Liver (tissue), 9 donors: ENCODE measurements around the gene DYRK1B. TPM values are rescaled to one million over a fixed set of nuclear protein-coding genes. Genes with fewer than 3 reads are reported as not detected.

Experiments
- DNase-seq: peaks from one replicate; pipeline ENCODE4 v3.0.0-alpha.2; 2017; ENCODE audit warnings: low spot score
- H3K27ac ChIP-seq, 2 donors: one replicate each; pipeline ENCODE4 v1.7.0; 2013; ENCODE audit warnings: inconsistent platforms in 2 of 2, low read length in 2 of 2, control low read depth in 1 of 2, low read depth in 1 of 2, mild to moderate bottlenecking in 1 of 2
- H3K27me3 ChIP-seq, 4 donors: one replicate each; pipeline versions ENCODE4 v1.6.1 to v1.7.0; 2013; ENCODE audit warnings: low read length in 3 of 4, inconsistent platforms in 1 of 4, mild to moderate bottlenecking in 1 of 4, moderate library complexity in 1 of 4; ENCODE audit not compliant: control insufficient read depth in 4 of 4, insufficient read depth in 4 of 4
- H3K36me3 ChIP-seq, 4 donors: one replicate each; pipeline versions ENCODE4 v1.6.1 to v1.7.0; 2013; ENCODE audit warnings: low read length in 3 of 4, mild to moderate bottlenecking in 3 of 4, low read depth in 1 of 4, moderate library complexity in 1 of 4; ENCODE audit not compliant: control insufficient read depth in 4 of 4, insufficient read depth in 3 of 4
- H3K4me1 ChIP-seq, 4 donors: one replicate each; pipeline versions ENCODE4 v1.6.1 to v1.7.0; 2013; ENCODE audit warnings: low read length in 3 of 4, mild to moderate bottlenecking in 3 of 4, moderate library complexity in 1 of 4; ENCODE audit not compliant: control insufficient read depth in 4 of 4, insufficient read depth in 4 of 4
- H3K4me3 ChIP-seq, 3 donors: one replicate each; pipeline versions ENCODE4 v1.6.1 to v1.7.0; 2013; ENCODE audit warnings: low read length in 3 of 3, control low read depth in 1 of 3, low read depth in 1 of 3, mild to moderate bottlenecking in 1 of 3
- H3K9ac ChIP-seq, 2 donors: one replicate each; pipeline ENCODE4 v1.7.0; 2013; ENCODE audit warnings: low read length in 2 of 2, mild to moderate bottlenecking in 2 of 2, moderate library complexity in 2 of 2, control low read depth in 1 of 2, low read depth in 1 of 2
- H3K9me3 ChIP-seq, 4 donors: one replicate each; pipeline versions ENCODE4 v1.6.1 to v1.7.0; 2013; ENCODE audit warnings: low read length in 3 of 4; ENCODE audit not compliant: control insufficient read depth in 4 of 4
- EGR1 ChIP-seq, 2 donors: IDR thresholded peaks; 2 replicates each; pipeline ENCODE4 v1.6.1; 2016 to 2018; ENCODE audit warnings: antibody characterized with exemption in 2 of 2, low read depth in 2 of 2
- FOXA1 ChIP-seq: IDR thresholded peaks from 2 replicates; pipeline ENCODE4 v1.6.1; 2016; ENCODE audit warnings: antibody characterized with exemption
- FOXA2 ChIP-seq: IDR thresholded peaks from 2 replicates; pipeline ENCODE4 v1.6.1; 2016; ENCODE audit warnings: antibody characterized with exemption
- GABPA ChIP-seq, 2 donors: IDR thresholded peaks in 1 of 2; conservative IDR thresholded peaks in 1 of 2; 2 replicates each; pipeline ENCODE4 v1.6.1; 2016; ENCODE audit warnings: antibody characterized with exemption in 2 of 2, mild to moderate bottlenecking in 1 of 2, moderate library complexity in 1 of 2
- HNF4A ChIP-seq, 2 donors: conservative IDR thresholded peaks; 2 replicates each; pipeline ENCODE4 v1.6.1; 2016; ENCODE audit warnings: antibody characterized with exemption in 2 of 2, mild to moderate bottlenecking in 2 of 2
- HNF4G ChIP-seq: IDR thresholded peaks from 2 replicates; pipeline ENCODE4 v1.6.1; 2016; ENCODE audit warnings: antibody characterized with exemption
- JUND ChIP-seq, 2 donors: IDR thresholded peaks; 2 replicates each; pipeline ENCODE4 v1.6.1; 2016; ENCODE audit warnings: antibody characterized with exemption in 2 of 2
- NR2F2 ChIP-seq: IDR thresholded peaks from 2 replicates; pipeline ENCODE4 v1.6.1; 2016; ENCODE audit warnings: antibody characterized with exemption
- RAD21 ChIP-seq, 2 donors: IDR thresholded peaks; 2 replicates each; pipeline ENCODE4 v1.6.1; 2016; ENCODE audit warnings: antibody characterized with exemption in 2 of 2, mild to moderate bottlenecking in 2 of 2
- RXRA ChIP-seq, 2 donors: IDR thresholded peaks; 2 replicates each; pipeline ENCODE4 v1.6.1; 2017 to 2018; ENCODE audit warnings: antibody characterized with exemption in 2 of 2, mild to moderate bottlenecking in 1 of 2
- SP1 ChIP-seq: IDR thresholded peaks from 2 replicates; pipeline ENCODE4 v1.6.1; 2018; ENCODE audit warnings: antibody characterized with exemption, mild to moderate bottlenecking
- TAF1 ChIP-seq: conservative IDR thresholded peaks from 2 replicates; pipeline ENCODE4 v1.6.1; 2016; ENCODE audit warnings: antibody characterized with exemption, mild to moderate bottlenecking
- YY1 ChIP-seq: IDR thresholded peaks from 2 replicates; pipeline ENCODE4 v1.6.1; 2016; ENCODE audit warnings: antibody characterized with exemption, mild to moderate bottlenecking
- WGBS: extraction: QIAGEN DNeasy Blood & Tissue Kit; methylation state at CpG from one replicate; pipeline ENCODE4 v1.1.7; 2013; 5-methylcytosine and 5-hydroxymethylcytosine counted together
- polyA plus RNA-seq, 2 donors: library from polyadenylated mRNA; stranded (reverse) in 1 of 2; unstranded in 1 of 2; fragments of 200-250 nt in 1 of 2; fragments of >200 nt in 1 of 2; fragmentation: Nextera tagmentation in 1 of 2; extraction: Ambion mirVana in 1 of 2; gene quantifications; one replicate each; pipeline versions ENCODE4 v1.2.1 to v1.2.3, GENCODE V29; 2013 to 2015
- total RNA-seq, 2 donors: library from RNA; depleted of rRNA; stranded (reverse); fragments of >200 nt; gene quantifications; one replicate each; pipeline ENCODE4 v1.2.3, GENCODE V29; 2014
- TF ChIP-seq, protein P1 (sequence below): IDR thresholded peaks from 2 replicates; pipeline ENCODE4 v1.6.1; 2016; ENCODE audit warnings: antibody characterized with exemption
- TF ChIP-seq, protein P2 (sequence below): IDR thresholded peaks from 2 replicates; pipeline ENCODE4 v1.6.1; 2016; ENCODE audit warnings: antibody characterized with exemption
- TF ChIP-seq, protein P3 (sequence below): IDR thresholded peaks from 2 replicates; pipeline ENCODE4 v1.6.1; 2016; ENCODE audit warnings: antibody characterized with exemption, mild to moderate bottlenecking
- TF ChIP-seq, protein P4 (sequence below): IDR thresholded peaks from 2 replicates; pipeline ENCODE4 v1.6.1; 2016; ENCODE audit warnings: antibody characterized with exemption
- TF ChIP-seq, protein P5 (sequence below): fragments of 150-350 bp; IDR thresholded peaks from 2 replicates; pipeline ENCODE4 v1.5.1; 2017; ENCODE audit warnings: improper control_type of control experiment, low read depth, low read length; ENCODE audit not compliant: missing input control
- donor health status: healthy.
- donor health status: healthy.
- donor health status: healthy.
- donor health status: healthy.
- donor health status: healthy.

The DYRK1B gene
- total and polyA plus RNA-seq, 4 donors = 2.8 to 7.6 (median 3.2) TPM

DNA sequence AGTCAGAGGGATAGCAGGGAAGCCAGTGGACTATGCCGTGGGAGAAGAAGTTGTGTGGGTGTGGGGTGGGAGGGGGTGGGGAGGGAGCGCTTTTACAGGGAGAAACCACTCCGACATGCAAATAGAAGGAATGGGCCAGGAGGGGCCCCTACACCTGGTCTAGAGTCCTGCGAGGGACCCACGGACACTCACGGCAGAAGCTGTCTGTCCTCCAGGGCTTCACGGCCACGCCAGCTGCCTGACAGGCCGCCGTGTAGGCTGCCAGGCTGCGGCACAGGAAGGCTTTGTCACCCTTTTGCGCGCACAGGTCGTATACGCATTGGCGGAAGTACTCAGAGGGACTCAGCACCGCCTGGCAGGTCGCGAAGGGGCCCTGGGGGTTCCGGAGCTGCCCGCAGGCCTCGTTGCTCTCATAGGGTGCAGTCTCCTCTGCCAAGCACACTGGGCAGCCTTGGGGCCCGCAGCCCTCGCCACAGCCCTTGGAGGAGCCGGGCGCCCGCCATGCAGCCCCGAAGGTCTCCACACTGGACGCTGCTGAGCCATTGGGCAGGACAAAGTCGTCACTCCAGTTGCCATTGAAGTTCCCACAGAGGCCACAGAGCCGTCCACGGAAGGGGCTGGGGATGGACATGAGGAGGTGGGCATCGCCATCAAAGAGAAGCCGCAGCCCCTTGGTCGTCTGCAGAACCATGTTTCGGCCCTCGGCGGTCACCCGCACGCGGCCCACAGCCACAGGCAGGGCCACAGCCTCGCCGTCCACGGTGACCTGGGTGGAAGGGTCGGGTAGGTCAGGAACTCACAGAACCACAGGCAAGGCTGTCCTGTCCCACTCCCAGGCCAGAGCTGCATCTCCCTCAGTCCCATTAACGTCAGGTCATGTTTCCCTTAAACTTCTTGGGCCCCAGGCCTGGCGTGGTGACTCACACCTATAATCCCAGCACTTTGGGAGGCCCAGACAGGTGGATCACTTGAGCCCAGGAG, 38.2 kb upstream of the DYRK1B start:
- Histone ChIP-seq H3K27me3 (no peaks in the 10 kb centered on the region), H3K4me1 (no peaks in the 10 kb centered on the region), H3K9ac (no peak overlapping the region), H3K27ac (no peak overlapping the region), H3K36me3 (no peaks in the 10 kb centered on the region), H3K9me3 (no peaks in the 10 kb centered on the region), H3K4me3 (no peak overlapping the region)
- WGBS = 93% methylated on average over 47 of the region's 47 CpGs
- TF ChIP-seq SP1 = no peak
- TF ChIP-seq TAF1 = no peak
- TF ChIP-seq HNF4A (conservative IDR thresholded peaks at IDR 0.05) = no peak
- no peak for TF ChIP-seq FOXA2
- no peak for TF ChIP-seq RXRA (IDR thresholded peaks at IDR 0.05)
- no peak for TF ChIP-seq GABPA (IDR thresholded peaks at IDR 0.05 in 1 of 2, conservative IDR thresholded peaks at IDR 0.05 in 1 of 2)
- TF ChIP-seq, protein P1, sequence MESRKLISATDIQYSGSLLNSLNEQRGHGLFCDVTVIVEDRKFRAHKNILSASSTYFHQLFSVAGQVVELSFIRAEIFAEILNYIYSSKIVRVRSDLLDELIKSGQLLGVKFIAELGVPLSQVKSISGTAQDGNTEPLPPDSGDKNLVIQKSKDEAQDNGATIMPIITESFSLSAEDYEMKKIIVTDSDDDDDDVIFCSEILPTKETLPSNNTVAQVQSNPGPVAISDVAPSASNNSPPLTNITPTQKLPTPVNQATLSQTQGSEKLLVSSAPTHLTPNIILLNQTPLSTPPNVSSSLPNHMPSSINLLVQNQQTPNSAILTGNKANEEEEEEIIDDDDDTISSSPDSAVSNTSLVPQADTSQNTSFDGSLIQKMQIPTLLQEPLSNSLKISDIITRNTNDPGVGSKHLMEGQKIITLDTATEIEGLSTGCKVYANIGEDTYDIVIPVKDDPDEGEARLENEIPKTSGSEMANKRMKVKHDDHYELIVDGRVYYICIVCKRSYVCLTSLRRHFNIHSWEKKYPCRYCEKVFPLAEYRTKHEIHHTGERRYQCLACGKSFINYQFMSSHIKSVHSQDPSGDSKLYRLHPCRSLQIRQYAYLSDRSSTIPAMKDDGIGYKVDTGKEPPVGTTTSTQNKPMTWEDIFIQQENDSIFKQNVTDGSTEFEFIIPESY = no peak
- TF ChIP-seq, protein P2, sequence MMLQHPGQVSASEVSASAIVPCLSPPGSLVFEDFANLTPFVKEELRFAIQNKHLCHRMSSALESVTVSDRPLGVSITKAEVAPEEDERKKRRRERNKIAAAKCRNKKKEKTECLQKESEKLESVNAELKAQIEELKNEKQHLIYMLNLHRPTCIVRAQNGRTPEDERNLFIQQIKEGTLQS = no peak
- TF ChIP-seq NR2F2 = no peak
- TF ChIP-seq, protein P3, sequence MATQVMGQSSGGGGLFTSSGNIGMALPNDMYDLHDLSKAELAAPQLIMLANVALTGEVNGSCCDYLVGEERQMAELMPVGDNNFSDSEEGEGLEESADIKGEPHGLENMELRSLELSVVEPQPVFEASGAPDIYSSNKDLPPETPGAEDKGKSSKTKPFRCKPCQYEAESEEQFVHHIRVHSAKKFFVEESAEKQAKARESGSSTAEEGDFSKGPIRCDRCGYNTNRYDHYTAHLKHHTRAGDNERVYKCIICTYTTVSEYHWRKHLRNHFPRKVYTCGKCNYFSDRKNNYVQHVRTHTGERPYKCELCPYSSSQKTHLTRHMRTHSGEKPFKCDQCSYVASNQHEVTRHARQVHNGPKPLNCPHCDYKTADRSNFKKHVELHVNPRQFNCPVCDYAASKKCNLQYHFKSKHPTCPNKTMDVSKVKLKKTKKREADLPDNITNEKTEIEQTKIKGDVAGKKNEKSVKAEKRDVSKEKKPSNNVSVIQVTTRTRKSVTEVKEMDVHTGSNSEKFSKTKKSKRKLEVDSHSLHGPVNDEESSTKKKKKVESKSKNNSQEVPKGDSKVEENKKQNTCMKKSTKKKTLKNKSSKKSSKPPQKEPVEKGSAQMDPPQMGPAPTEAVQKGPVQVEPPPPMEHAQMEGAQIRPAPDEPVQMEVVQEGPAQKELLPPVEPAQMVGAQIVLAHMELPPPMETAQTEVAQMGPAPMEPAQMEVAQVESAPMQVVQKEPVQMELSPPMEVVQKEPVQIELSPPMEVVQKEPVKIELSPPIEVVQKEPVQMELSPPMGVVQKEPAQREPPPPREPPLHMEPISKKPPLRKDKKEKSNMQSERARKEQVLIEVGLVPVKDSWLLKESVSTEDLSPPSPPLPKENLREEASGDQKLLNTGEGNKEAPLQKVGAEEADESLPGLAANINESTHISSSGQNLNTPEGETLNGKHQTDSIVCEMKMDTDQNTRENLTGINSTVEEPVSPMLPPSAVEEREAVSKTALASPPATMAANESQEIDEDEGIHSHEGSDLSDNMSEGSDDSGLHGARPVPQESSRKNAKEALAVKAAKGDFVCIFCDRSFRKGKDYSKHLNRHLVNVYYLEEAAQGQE = no peak
- no peak for TF ChIP-seq EGR1 (IDR thresholded peaks at IDR 0.05; ENCODE audit: low read depth in 2 of 2)
- TF ChIP-seq RAD21 (IDR thresholded peaks at IDR 0.05) = no peak
- no peak for TF ChIP-seq HNF4G
- TF ChIP-seq FOXA1 = no peak
- TF ChIP-seq, protein P4, sequence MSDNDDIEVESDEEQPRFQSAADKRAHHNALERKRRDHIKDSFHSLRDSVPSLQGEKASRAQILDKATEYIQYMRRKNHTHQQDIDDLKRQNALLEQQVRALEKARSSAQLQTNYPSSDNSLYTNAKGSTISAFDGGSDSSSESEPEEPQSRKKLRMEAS = no peak
- no peak for TF ChIP-seq JUND (IDR thresholded peaks at IDR 0.05)
- TF ChIP-seq, protein P5, sequence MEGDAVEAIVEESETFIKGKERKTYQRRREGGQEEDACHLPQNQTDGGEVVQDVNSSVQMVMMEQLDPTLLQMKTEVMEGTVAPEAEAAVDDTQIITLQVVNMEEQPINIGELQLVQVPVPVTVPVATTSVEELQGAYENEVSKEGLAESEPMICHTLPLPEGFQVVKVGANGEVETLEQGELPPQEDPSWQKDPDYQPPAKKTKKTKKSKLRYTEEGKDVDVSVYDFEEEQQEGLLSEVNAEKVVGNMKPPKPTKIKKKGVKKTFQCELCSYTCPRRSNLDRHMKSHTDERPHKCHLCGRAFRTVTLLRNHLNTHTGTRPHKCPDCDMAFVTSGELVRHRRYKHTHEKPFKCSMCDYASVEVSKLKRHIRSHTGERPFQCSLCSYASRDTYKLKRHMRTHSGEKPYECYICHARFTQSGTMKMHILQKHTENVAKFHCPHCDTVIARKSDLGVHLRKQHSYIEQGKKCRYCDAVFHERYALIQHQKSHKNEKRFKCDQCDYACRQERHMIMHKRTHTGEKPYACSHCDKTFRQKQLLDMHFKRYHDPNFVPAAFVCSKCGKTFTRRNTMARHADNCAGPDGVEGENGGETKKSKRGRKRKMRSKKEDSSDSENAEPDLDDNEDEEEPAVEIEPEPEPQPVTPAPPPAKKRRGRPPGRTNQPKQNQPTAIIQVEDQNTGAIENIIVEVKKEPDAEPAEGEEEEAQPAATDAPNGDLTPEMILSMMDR = no peak
- TF ChIP-seq YY1 = no peak
- DNase-seq = no peak
